HG03442 (cell line): ENCODE measurements around the gene EVA1A.
A peak's percentile ranks its signal among the peaks of the same experiment; 100 is the strongest.

ENCODE experiments used
- ATAC-seq: cut with Tn5 transposase; IDR thresholded peaks from one replicate; pipeline ENCODE4 v1.9.1; 2021; ENCODE audit warnings: mild to moderate bottlenecking, moderate library complexity; ENCODE audit not compliant: unreplicated experiment

Gene EVA1A

GRCh38 chr2:75564026-75564688 is 3.4 kb upstream of the EVA1A start:
- ATAC-seq = no peak

GRCh38 chr2:75563591-75563990 is 2.9 kb upstream of the EVA1A start:
- no peak for ATAC-seq

- no peak for ATAC-seq
These were observed 1.8 kb upstream of the EVA1A start for GRCh38 chr2:75562513-75562864.

- ATAC-seq = no peak
These were observed 1.1 kb upstream of the EVA1A start for GRCh38 chr2:75561566-75562512.

GRCh38 chr2:75560022-75560767 is 544 bp downstream of the EVA1A start:
- ATAC-seq = peak; percentile 38

GRCh38 chr2:75559680-75560021 is 1.1 kb downstream of the EVA1A start:
- ATAC-seq = no peak

- ATAC-seq = no peak
These were observed 1.7 kb downstream of the EVA1A start for GRCh38 chr2:75558786-75559679.

- no peak for ATAC-seq
These were observed 2.6 kb downstream of the EVA1A start for GRCh38 chr2:75558136-75558535.

- no peak for ATAC-seq
These were observed 3.1 kb downstream of the EVA1A start for GRCh38 chr2:75557474-75558133.

GRCh38 chr2:75556679-75557366 is 3.9 kb downstream of the EVA1A start:
- ATAC-seq = no peak

GRCh38 chr2:75555701-75556100 is 5.0 kb downstream of the EVA1A start:
- no peak for ATAC-seq

- no peak for ATAC-seq
These were observed 6.7 kb downstream of the EVA1A start for GRCh38 chr2:75553935-75554531.

GRCh38 chr2:75552222-75552621 is 8.5 kb downstream of the EVA1A start:
- ATAC-seq = no peak

GRCh38 chr2:75551434-75551833 is 9.3 kb downstream of the EVA1A start:
- no peak for ATAC-seq

GRCh38 chr2:75549401-75550253 is 11.1 kb downstream of the EVA1A start:
- no peak for ATAC-seq

GRCh38 chr2:75548036-75548573 is 12.6 kb downstream of the EVA1A start:
- ATAC-seq = peak; percentile 25

- peak; percentile 49 for ATAC-seq
These were observed 13.2 kb downstream of the EVA1A start for GRCh38 chr2:75547345-75548035.
